ENCODE results near the gene RNF114. TPM values are rescaled to one million over a fixed set of nuclear protein-coding genes. Genes with fewer than 3 reads are reported as not detected.
"Not testable (repeated sequence)": the region's sequence is repeated elsewhere in the genome, so short reads cannot be mapped to it uniquely, and the experiment has no call there.

Gene RNF114
- total RNA-seq, 4 donors from 2014 or later: 132 to 279 (median 179) TPM

DNA sequence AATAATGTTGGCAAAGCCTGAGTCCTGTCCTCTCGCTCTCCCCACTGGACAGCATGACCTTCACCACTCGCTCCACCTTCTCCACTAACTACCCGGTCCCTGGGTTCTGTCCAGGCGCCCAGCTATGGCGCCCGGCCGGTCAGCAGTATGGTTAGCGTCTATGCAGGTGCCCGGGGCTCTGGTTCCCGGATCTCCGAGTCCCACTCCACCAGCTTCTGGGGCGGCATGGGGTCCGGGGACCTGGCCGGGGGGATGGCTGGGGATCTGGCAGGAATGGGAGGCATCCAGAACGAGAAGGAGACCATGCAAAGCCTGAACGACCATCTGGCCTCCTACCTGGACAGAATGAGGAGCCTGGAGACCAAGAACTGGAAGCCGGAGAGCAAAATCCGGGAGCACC is 20.5 kb downstream of the RNF114 start:
- Histone ChIP-seq H3K4me3 (replicated peaks in 1 of 3) (no peak overlapping the region), H3K27me3 (no peaks in the 10 kb centered on the region), H3K27ac (no peak overlapping the region), H3K4me1 (no peaks in the 10 kb centered on the region), H3K9me3 (no peaks in the 10 kb centered on the region), H3K36me3 (peaks cover 24 to 30% of the 10 kb centered on the region in 2 donors)
- intact Hi-C loops (cut with DNase I): no loop called here
- no peak for DNase-seq
- 96% methylated on average over 15 to 18 of the region's 18 CpGs for WGBS, 2 donors
- TF ChIP-seq CTCF (IDR thresholded peaks at IDR 0.05): no peak
- no peak for TF ChIP-seq POLR2A (IDR thresholded peaks at IDR 0.05)

DNA sequence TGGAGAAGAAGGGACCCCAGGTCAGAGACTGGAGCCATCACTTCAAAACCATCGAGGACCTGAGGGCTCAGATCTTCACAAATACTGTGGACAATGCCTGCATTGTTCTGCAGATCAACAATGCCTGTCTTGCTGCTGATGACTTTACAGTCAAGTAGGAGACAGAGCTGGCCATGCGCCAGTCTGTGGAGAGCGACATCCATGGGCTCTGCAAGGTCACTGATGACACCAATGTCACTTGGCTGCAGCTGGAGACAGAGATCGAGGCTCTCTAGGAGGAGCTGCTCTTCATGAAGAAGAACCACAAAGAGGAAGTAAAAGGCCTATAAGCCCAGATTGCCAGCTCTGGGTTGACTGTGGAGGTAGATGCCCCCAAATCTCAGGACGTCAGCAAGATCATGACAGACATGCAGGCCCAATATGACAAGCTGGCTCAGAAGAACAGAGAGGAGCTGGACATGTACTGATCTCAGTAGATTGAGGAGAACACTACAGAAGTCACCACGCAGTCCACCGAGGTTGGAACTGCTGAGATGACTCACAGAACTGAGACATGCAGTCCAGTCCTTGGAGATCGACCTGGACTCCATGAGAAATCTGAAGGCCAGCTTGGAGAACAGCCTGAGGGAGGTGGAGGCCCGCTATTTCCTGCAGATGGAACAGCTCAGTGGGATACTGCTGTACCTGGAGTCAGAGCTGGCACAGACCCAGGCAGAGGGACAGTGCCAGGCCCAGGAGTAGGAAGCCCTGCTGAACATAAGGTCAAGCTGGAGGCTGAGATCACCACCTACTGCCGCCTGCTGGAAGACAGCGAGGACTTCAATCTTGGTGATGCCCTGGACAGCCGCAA is 21.1 kb downstream of the RNF114 start:
- H3K27ac ChIP-seq; DNase-seq; H3K4me3 ChIP-seq (replicated peaks in 1 of 3); intact Hi-C loops (cut with DNase I); H3K4me1 ChIP-seq; H3K27me3 ChIP-seq; H3K9me3 ChIP-seq: not testable (repeated sequence)
- peaks cover 18 to 24% of the 10 kb centered on the region in 2 donors for H3K36me3 ChIP-seq
- 93 to 96% methylated on average over 8 to 12 of the region's 12 CpGs for WGBS, 2 donors

- H3K9me3 ChIP-seq: no peaks in the 10 kb centered on the region
- WGBS, 2 donors: 94% methylated on average over 4 of the region's 4 CpGs
- H3K27me3 ChIP-seq: no peaks in the 10 kb centered on the region
- no peaks in the 10 kb centered on the region for H3K36me3 ChIP-seq
- H3K4me3 ChIP-seq (replicated peaks in 1 of 3): no peak overlapping the region
- DNase-seq: no peak
- intact Hi-C loops (cut with DNase I): no loop called here
- H3K27ac ChIP-seq: no peak overlapping the region
- no peaks in the 10 kb centered on the region for H3K4me1 ChIP-seq
- TF ChIP-seq CTCF (IDR thresholded peaks at IDR 0.05) (no peak), POLR2A (IDR thresholded peaks at IDR 0.05) (no peak)
Observed at GRCh38 chr20:49961413-49961812, 25.2 kb downstream of the RNF114 start.

GRCh38 chr20:49964964-49965780 is 29.0 kb downstream of the RNF114 start:
- H3K4me1 ChIP-seq: no peaks in the 10 kb centered on the region
- DNase-seq: peak in 1 of 2 donors; percentile 24
- no peaks in the 10 kb centered on the region for H3K36me3 ChIP-seq
- H3K27ac ChIP-seq: no peak overlapping the region
- no peak for TF ChIP-seq POLR2A (IDR thresholded peaks at IDR 0.05)
- TF ChIP-seq CTCF (IDR thresholded peaks at IDR 0.05): peak in 4 of 6 experiments; percentile 18 to 52 (median 29)
- no peaks in the 10 kb centered on the region for H3K27me3 ChIP-seq
- no peak overlapping the region for H3K4me3 ChIP-seq (replicated peaks in 1 of 3)
- no peaks in the 10 kb centered on the region for H3K9me3 ChIP-seq
- WGBS, 2 donors: 74 to 78% methylated on average over 5 of the region's 5 CpGs
- intact Hi-C loops (cut with DNase I): no loop called here

GRCh38 chr20:49965781-49966305 is 29.6 kb downstream of the RNF114 start:
- Histone ChIP-seq H3K27ac (no peak overlapping the region), H3K27me3 (no peaks in the 10 kb centered on the region), H3K36me3 (no peaks in the 10 kb centered on the region), H3K9me3 (no peaks in the 10 kb centered on the region), H3K4me1 (no peaks in the 10 kb centered on the region), H3K4me3 (replicated peaks in 1 of 3) (no peak overlapping the region)
- TF ChIP-seq CTCF (IDR thresholded peaks at IDR 0.05) (no peak), POLR2A (IDR thresholded peaks at IDR 0.05) (no peak)
- WGBS, 2 donors: 87 to 90% methylated on average over 9 of the region's 9 CpGs
- no peak for DNase-seq
- intact Hi-C loops (cut with DNase I): no loop called here

Measured in thyroid gland (tissue), 4 donors.